WTC11 (cell line): ENCODE measurements around the gene HCN1. TPM values are rescaled to one million over a fixed set of nuclear protein-coding genes. Genes with fewer than 3 reads are reported as not detected.

Experiments
- ATAC-seq: fragments of 200-7000 bp; cut with Tn5 transposase; 2 replicates; pipeline ENCODE4 v1.10.0; 2021; ENCODE audit warnings: mild to moderate bottlenecking, moderate library complexity
- CTCF ChIA-PET: fragments of 300-600 bp; sonication (Branson Sonifier 250); formaldehyde crosslinking; loops from one replicate; lab custom pipeline; 2021; ENCODE audit warnings: antibody characterized with exemption; lab: Charles Lee
- POLR2A ChIA-PET: fragments of 350-600 bp; sonication (Branson Sonifier 250); formaldehyde crosslinking; loops from one replicate; lab custom pipeline; 2021; ENCODE audit warnings: antibody characterized with exemption; lab: Charles Lee
- DNase-seq: peaks from one replicate; pipeline ENCODE4 v3.0.0; 2021; ENCODE audit warnings: low spot score
- H3K27ac Mint-ChIP-seq: 2 replicates; pipeline ENCODE4 v1.8.0; 2021; ENCODE audit warnings: mixed read lengths
- H3K27me3 Mint-ChIP-seq: 2 replicates; pipeline ENCODE4 v1.8.0; 2021; ENCODE audit warnings: low read depth, mild to moderate bottlenecking, moderate library complexity, mixed read lengths
- H3K36me3 Mint-ChIP-seq: 2 replicates; pipeline ENCODE4 v1.8.0; 2021; ENCODE audit warnings: mixed read lengths
- H3K4me1 Mint-ChIP-seq: 2 replicates; pipeline ENCODE4 v1.8.0; 2022; ENCODE audit warnings: mixed read lengths
- H3K4me3 Mint-ChIP-seq: 2 replicates; pipeline ENCODE4 v1.8.0; 2021; ENCODE audit warnings: mild to moderate bottlenecking, moderate library complexity, mixed read lengths
- H3K9me3 Mint-ChIP-seq: 2 replicates; pipeline ENCODE4 v1.8.0; 2021; ENCODE audit warnings: mixed read lengths
- CBFB ChIP-seq: sonication (generic); formaldehyde crosslinking; IDR thresholded peaks from 2 replicates; pipeline ENCODE4 v1.8.1; 2022; ENCODE audit warnings: mild to moderate bottlenecking, low read depth, missing genetic modification reagents
- CREB1 ChIP-seq: sonication (generic); formaldehyde crosslinking; IDR thresholded peaks from 2 replicates; pipeline ENCODE4 v1.8.0; 2023; ENCODE audit warnings: mild to moderate bottlenecking, missing genetic modification reagents
- ERG ChIP-seq: fragments of 250-450 bp; sonication (Bioruptor Pico); IDR thresholded peaks from 2 replicates; pipeline ENCODE4 v1.8.0; 2021; ENCODE audit warnings: mild to moderate bottlenecking
- FOXK1 ChIP-seq: sonication (generic); formaldehyde crosslinking; IDR thresholded peaks from 2 replicates; pipeline ENCODE4 v1.8.0; 2022; ENCODE audit warnings: mild to moderate bottlenecking, moderate library complexity, missing genetic modification reagents
- JAZF1 ChIP-seq: fragments of 250-450 bp; sonication (Bioruptor Pico); IDR thresholded peaks from 2 replicates; pipeline ENCODE4 v1.9.0; 2021; ENCODE audit warnings: moderate library complexity, mild to moderate bottlenecking, inconsistent platforms
- KAT7 ChIP-seq: sonication (generic); formaldehyde crosslinking; IDR thresholded peaks from 2 replicates; pipeline ENCODE4 v1.8.1; 2023; ENCODE audit warnings: missing genetic modification reagents, mild to moderate bottlenecking, borderline replicate concordance
- SOX15 ChIP-seq: fragments of 250-450 bp; sonication (Bioruptor Pico); IDR thresholded peaks from 2 replicates; pipeline ENCODE4 v1.9.0; 2021; ENCODE audit warnings: mild to moderate bottlenecking
- SP1 ChIP-seq: sonication (generic); formaldehyde crosslinking; conservative IDR thresholded peaks from 2 replicates; pipeline ENCODE4 v1.8.1; 2022; ENCODE audit warnings: missing genetic modification reagents
- STAT6 ChIP-seq: sonication (generic); formaldehyde crosslinking; conservative IDR thresholded peaks from 2 replicates; pipeline ENCODE4 v1.8.1; 2023; ENCODE audit warnings: mild to moderate bottlenecking, low read depth, missing genetic modification reagents, moderate library complexity
- TEAD4 ChIP-seq: sonication (generic); formaldehyde crosslinking; IDR thresholded peaks from 2 replicates; pipeline ENCODE4 v1.8.0; 2022; ENCODE audit warnings: mild to moderate bottlenecking, missing genetic modification reagents
- ZMAT4 ChIP-seq: fragments of 250-450 bp; sonication (Bioruptor Pico); IDR thresholded peaks from 2 replicates; pipeline ENCODE4 v1.9.0; 2021; ENCODE audit warnings: mild to moderate bottlenecking
- ZNF281 ChIP-seq: sonication (generic); formaldehyde crosslinking; IDR thresholded peaks from 2 replicates; pipeline ENCODE4 v1.8.0; 2023; ENCODE audit warnings: mild to moderate bottlenecking, missing genetic modification reagents
- ZNF423 ChIP-seq: fragments of 250-450 bp; sonication (Bioruptor Pico); IDR thresholded peaks from 2 replicates; pipeline ENCODE4 v2.1.2; 2022; ENCODE audit warnings: mild to moderate bottlenecking, moderate library complexity
- ZNF671 ChIP-seq: fragments of 250-450 bp; sonication (Bioruptor Pico); IDR thresholded peaks from 2 replicates; pipeline ENCODE4 v1.8.0; 2021; ENCODE audit warnings: mild to moderate bottlenecking
- total RNA-seq: library from RNA; stranded (reverse); gene quantifications from 3 replicates; pipeline ENCODE4 v1.2.3, GENCODE V29; 2021
- TF ChIP-seq, protein P1 (sequence below): fragments of 250-450 bp; sonication (Bioruptor Pico); conservative IDR thresholded peaks from 2 replicates; pipeline ENCODE4 v1.9.0; 2021; ENCODE audit warnings: mild to moderate bottlenecking
- TF ChIP-seq, protein P2 (sequence below): sonication (generic); formaldehyde crosslinking; IDR thresholded peaks from 2 replicates; pipeline ENCODE4 v1.8.1; 2023; ENCODE audit warnings: mild to moderate bottlenecking, moderate library complexity, missing genetic modification reagents
- TF ChIP-seq, protein P3 (sequence below): sonication (generic); formaldehyde crosslinking; IDR thresholded peaks from 2 replicates; pipeline ENCODE4 v1.8.1; 2022; ENCODE audit warnings: mild to moderate bottlenecking, missing genetic modification reagents, moderate library complexity, borderline replicate concordance
- TF ChIP-seq, protein P4 (sequence below): sonication (generic); formaldehyde crosslinking; IDR thresholded peaks from 2 replicates; pipeline ENCODE4 v1.8.0; 2022; ENCODE audit warnings: mild to moderate bottlenecking, missing genetic modification reagents
- TF ChIP-seq, protein P5 (sequence below): fragments of 250-450 bp; sonication (Bioruptor Pico); IDR thresholded peaks from 2 replicates; pipeline ENCODE4 v2.1.2; 2022; ENCODE audit warnings: mild to moderate bottlenecking, moderate library complexity

The HCN1 gene
- total RNA-seq, 1 experiment from 2014 or later: 2.2 TPM

DNA sequence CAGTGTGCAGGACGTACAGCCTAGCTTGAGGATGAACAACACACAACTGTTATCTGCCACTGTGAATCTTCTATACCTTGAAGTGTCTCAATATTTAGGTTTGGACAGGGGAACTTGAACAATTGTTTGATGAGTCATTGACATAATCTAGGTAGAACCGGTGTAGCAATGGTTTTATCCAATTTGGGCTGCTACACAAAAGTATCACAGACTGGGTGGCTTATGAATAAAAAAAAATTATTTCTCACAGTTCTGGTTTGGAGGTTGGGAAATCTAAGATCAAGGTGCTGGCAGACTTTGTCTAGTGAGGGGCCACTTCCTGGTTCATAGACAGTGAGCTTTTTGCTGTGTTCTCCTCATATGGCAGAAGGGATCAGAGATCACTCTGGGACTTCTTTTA is 359.7 kb downstream of the HCN1 start (continued):
- TF ChIP-seq ZNF423: no peak
- TF ChIP-seq ZMAT4 (CRISPR knock-in tag): no peak
- TF ChIP-seq CBFB (CRISPR knock-in tag): no peak
- TF ChIP-seq, all 79 proteins: peak for 0

GRCh38 chr5:45335978-45336377 is 360.2 kb downstream of the HCN1 start:
- H3K36me3 Mint-ChIP-seq: no peaks in the 10 kb centered on the region
- CTCF ChIA-PET: no interaction called here
- H3K27ac Mint-ChIP-seq: peak overlapping the region; percentile 48; the same call in 1 of the 2 replicates
- no peaks in the 10 kb centered on the region for H3K9me3 Mint-ChIP-seq
- ATAC-seq (no peak), DNase-seq (no peak)
- POLR2A ChIA-PET: no interaction called here
- no peak overlapping the region for H3K4me3 Mint-ChIP-seq
- H3K4me1 Mint-ChIP-seq: no peaks in the 10 kb centered on the region
- H3K27me3 Mint-ChIP-seq: no peaks in the 10 kb centered on the region
- TF ChIP-seq ZNF281 (no peak), STAT6 (CRISPR knock-in tag) (no peak), TEAD4 (CRISPR knock-in tag) (no peak), SOX15 (no peak), JAZF1 (CRISPR knock-in tag) (no peak), ZNF671 (CRISPR knock-in tag) (no peak), FOXK1 (CRISPR knock-in tag) (no peak), SP1 (CRISPR knock-in tag) (no peak), KAT7 (CRISPR knock-in tag) (no peak), CREB1 (no peak), ERG (CRISPR knock-in tag) (no peak)
- TF ChIP-seq, protein P1, sequence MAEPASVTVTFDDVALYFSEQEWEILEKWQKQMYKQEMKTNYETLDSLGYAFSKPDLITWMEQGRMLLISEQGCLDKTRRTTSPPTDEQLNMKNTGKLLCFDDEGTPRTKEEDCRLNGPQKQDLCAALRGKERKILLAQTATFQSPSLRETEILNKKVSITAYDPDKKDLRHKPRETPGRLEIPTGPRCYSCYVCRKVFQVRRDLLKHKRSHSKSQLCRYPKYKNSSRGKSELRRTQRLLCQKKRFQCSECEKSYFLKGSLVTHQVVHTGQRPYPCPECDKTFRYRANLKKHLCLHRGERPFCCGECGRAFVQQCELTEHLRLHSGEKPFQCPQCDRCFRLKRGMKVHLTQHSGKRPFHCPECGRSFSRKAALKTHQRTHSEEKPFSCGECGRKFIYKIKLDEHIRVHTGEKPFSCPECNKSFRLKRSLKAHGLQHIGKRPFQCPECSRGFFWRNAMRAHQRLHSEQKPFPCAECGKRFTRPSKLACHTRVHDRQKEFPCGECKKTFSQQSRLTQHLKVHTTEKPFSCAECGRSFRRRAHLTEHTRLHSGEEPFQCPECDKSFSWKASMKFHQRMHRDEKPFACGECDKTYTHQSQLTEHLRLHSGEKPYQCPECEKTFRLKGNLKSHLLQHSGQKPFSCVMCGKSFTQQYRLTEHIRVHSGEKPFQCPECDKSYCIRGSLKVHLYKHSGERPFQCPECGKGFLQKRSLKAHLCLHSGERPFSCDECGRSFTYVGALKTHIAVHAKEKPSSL (CRISPR knock-in tag): no peak
- TF ChIP-seq, protein P2, sequence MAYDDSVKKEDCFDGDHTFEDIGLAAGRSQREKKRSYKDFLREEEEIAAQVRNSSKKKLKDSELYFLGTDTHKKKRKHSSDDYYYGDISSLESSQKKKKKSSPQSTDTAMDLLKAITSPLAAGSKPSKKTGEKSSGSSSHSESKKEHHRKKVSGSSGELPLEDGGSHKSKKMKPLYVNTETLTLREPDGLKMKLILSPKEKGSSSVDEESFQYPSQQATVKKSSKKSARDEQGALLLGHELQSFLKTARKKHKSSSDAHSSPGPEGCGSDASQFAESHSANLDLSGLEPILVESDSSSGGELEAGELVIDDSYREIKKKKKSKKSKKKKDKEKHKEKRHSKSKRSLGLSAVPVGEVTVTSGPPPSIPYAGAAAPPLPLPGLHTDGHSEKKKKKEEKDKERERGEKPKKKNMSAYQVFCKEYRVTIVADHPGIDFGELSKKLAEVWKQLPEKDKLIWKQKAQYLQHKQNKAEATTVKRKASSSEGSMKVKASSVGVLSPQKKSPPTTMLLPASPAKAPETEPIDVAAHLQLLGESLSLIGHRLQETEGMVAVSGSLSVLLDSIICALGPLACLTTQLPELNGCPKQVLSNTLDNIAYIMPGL: no peak
- TF ChIP-seq, protein P3, sequence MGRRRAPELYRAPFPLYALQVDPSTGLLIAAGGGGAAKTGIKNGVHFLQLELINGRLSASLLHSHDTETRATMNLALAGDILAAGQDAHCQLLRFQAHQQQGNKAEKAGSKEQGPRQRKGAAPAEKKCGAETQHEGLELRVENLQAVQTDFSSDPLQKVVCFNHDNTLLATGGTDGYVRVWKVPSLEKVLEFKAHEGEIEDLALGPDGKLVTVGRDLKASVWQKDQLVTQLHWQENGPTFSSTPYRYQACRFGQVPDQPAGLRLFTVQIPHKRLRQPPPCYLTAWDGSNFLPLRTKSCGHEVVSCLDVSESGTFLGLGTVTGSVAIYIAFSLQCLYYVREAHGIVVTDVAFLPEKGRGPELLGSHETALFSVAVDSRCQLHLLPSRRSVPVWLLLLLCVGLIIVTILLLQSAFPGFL (CRISPR knock-in tag): no peak
- TF ChIP-seq, protein P4, sequence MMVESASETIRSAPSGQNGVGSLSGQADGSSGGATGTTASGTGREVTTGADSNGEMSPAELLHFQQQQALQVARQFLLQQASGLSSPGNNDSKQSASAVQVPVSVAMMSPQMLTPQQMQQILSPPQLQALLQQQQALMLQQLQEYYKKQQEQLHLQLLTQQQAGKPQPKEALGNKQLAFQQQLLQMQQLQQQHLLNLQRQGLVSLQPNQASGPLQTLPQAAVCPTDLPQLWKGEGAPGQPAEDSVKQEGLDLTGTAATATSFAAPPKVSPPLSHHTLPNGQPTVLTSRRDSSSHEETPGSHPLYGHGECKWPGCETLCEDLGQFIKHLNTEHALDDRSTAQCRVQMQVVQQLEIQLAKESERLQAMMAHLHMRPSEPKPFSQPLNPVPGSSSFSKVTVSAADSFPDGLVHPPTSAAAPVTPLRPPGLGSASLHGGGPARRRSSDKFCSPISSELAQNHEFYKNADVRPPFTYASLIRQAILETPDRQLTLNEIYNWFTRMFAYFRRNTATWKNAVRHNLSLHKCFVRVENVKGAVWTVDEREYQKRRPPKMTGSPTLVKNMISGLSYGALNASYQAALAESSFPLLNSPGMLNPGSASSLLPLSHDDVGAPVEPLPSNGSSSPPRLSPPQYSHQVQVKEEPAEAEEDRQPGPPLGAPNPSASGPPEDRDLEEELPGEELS (CRISPR knock-in tag): no peak
- TF ChIP-seq, protein P5, sequence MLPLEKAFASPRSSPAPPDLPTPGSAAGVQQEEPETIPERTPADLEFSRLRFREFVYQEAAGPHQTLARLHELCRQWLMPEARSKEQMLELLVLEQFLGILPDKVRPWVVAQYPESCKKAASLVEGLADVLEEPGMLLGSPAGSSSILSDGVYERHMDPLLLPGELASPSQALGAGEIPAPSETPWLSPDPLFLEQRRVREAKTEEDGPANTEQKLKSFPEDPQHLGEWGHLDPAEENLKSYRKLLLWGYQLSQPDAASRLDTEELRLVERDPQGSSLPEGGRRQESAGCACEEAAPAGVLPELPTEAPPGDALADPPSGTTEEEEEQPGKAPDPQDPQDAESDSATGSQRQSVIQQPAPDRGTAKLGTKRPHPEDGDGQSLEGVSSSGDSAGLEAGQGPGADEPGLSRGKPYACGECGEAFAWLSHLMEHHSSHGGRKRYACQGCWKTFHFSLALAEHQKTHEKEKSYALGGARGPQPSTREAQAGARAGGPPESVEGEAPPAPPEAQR (CRISPR knock-in tag): no peak
